Astrocyte (in vitro differentiated cells and primary cell): Measurements from ENCODE around the gene PARD3B.

Source experiments
- CTCF ChIP-seq: IDR thresholded peaks from 2 replicates; pipeline ENCODE4 v1.5.1; 2011; ENCODE audit warnings: low read depth, mild to moderate bottlenecking, inconsistent platforms, low read length, moderate library complexity; ENCODE audit not compliant: insufficient read depth
- EZH2 ChIP-seq: IDR thresholded peaks from 2 replicates; pipeline ENCODE4 v1.6.1; 2012; ENCODE audit warnings: mild to moderate bottlenecking, low read length, inconsistent platforms; ENCODE audit not compliant: insufficient read depth

GRCh38 chr2:205481861-205482260 lies 936.6 kb downstream of the PARD3B start:
- TF ChIP-seq CTCF = no peak
- TF ChIP-seq EZH2 = no peak
